HL-60/S4 treated with phorbol 12-myristate 13-acetate at 8.2 ng/mL for 4 days and 3 days (cell line): ENCODE results near the gene PRRC2A.

Experiments
- in situ Hi-C: fragments of 300-500 bp; cut with MboI; formaldehyde crosslinking; loops from 2 replicates; pipeline ENCODE4 v1.15.0; 2022; ENCODE audit warnings: low sequenced_read_pairs

PRRC2A gene

DNA sequence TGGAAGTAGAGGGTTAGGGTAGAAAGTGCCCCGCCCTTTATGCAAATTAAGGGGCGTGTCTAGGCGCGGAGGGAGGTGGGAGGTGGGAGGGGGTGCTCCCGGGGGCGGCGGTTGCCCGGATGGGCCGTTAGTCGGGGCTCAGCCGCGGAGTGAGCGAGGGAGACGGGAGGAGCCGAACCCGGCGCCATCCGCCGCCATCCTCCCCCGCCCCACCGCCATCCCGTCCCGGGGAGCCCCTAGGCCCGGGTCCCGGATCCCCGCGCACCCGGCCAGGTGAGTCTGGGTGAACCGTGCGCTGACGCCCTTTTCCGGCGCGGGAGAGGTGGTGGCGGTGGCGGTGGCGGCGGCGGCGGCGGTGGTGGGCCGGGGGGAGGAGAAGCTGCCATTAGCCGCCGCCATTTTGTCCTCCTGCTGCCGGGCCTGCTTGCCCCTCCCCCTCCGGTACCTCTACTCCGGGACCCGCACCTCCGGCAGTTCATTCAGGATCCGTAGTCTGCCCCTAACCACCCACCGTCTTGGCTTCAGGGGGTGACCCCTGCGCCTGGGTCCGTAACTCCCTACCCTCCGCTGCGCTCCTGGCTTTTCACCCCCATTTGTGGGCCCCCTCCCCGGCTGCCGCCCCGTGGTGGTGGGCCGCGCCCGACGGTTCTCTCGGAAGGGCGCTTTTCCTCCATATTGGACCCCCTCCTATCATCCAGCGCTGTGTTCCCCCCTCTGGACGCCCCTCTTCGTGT, at the start of gene PRRC2A:
Gene PRRC2A (plus strand): TSS at position 130 of the 734 bp plus-strand sequence. CDS start 2,075 bp downstream, outside the sequence.
- in situ Hi-C loops, result no loop called here

DNA sequence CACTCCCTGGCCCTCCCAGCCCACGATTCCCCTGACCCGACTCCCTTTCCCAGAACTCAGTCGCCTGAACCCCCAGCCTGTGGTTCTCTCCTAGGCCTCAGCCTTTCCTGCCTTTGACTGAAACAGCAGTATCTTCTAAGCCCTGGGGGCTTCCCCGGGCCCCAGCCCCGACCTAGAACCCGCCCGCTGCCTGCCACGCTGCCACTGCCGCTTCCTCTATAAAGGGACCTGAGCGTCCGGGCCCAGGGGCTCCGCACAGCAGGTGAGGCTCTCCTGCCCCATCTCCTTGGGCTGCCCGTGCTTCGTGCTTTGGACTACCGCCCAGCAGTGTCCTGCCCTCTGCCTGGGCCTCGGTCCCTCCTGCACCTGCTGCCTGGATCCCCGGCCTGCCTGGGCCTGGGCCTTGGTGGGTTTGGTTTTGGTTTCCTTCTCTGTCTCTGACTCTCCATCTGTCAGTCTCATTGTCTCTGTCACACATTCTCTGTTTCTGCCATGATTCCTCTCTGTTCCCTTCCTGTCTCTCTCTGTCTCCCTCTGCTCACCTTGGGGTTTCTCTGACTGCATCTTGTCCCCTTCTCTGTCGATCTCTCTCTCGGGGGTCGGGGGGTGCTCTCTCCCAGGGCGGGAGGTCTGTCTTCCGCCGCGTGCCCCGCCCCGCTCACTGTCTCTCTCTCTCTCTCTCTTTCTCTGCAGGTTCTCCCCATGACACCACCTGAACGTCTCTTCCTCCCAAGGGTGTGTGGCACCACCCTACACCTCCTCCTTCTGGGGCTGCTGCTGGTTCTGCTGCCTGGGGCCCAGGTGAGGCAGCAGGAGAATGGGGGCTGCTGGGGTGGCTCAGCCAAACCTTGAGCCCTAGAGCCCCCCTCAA, 48.2 kb upstream of the PRRC2A start, which contains the start of gene LTA:
Gene LTA (plus strand): TSS at position 249 of the 871 bp plus-strand sequence. CDS start 454 bp downstream, at position 703.
- in situ Hi-C loops, result no loop called here

DNA sequence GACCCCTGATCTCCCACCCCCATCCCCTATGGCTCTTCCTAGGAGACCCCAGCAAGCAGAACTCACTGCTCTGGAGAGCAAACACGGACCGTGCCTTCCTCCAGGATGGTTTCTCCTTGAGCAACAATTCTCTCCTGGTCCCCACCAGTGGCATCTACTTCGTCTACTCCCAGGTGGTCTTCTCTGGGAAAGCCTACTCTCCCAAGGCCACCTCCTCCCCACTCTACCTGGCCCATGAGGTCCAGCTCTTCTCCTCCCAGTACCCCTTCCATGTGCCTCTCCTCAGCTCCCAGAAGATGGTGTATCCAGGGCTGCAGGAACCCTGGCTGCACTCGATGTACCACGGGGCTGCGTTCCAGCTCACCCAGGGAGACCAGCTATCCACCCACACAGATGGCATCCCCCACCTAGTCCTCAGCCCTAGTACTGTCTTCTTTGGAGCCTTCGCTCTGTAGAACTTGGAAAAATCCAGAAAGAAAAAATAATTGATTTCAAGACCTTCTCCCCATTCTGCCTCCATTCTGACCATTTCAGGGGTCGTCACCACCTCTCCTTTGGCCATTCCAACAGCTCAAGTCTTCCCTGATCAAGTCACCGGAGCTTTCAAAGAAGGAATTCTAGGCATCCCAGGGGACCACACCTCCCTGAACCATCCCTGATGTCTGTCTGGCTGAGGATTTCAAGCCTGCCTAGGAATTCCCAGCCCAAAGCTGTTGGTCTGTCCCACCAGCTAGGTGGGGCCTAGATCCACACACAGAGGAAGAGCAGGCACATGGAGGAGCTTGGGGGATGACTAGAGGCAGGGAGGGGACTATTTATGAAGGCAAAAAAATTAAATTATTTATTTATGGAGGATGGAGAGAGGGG, 47.0 kb upstream of the PRRC2A start:
- in situ Hi-C loops, result no loop called here

DNA sequence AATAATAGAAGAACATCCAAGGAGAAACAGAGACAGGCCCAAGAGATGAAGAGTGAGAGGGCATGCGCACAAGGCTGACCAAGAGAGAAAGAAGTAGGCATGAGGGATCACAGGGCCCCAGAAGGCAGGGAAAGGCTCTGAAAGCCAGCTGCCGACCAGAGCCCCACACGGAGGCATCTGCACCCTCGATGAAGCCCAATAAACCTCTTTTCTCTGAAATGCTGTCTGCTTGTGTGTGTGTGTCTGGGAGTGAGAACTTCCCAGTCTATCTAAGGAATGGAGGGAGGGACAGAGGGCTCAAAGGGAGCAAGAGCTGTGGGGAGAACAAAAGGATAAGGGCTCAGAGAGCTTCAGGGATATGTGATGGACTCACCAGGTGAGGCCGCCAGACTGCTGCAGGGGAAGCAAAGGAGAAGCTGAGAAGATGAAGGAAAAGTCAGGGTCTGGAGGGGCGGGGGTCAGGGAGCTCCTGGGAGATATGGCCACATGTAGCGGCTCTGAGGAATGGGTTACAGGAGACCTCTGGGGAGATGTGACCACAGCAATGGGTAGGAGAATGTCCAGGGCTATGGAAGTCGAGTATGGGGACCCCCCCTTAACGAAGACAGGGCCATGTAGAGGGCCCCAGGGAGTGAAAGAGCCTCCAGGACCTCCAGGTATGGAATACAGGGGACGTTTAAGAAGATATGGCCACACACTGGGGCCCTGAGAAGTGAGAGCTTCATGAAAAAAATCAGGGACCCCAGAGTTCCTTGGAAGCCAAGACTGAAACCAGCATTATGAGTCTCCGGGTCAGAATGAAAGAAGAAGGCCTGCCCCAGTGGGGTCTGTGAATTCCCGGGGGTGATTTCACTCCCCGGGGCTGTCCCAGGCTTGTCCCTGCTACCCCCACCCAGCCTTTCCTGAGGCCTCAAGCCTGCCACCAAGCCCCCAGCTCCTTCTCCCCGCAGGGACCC, 46.1 kb upstream of the PRRC2A start:
- in situ Hi-C loops, result no loop called here

DNA sequence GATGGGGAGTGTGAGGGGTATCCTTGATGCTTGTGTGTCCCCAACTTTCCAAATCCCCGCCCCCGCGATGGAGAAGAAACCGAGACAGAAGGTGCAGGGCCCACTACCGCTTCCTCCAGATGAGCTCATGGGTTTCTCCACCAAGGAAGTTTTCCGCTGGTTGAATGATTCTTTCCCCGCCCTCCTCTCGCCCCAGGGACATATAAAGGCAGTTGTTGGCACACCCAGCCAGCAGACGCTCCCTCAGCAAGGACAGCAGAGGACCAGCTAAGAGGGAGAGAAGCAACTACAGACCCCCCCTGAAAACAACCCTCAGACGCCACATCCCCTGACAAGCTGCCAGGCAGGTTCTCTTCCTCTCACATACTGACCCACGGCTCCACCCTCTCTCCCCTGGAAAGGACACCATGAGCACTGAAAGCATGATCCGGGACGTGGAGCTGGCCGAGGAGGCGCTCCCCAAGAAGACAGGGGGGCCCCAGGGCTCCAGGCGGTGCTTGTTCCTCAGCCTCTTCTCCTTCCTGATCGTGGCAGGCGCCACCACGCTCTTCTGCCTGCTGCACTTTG, 45.1 kb upstream of the PRRC2A start, which contains the start of gene TNF:
Gene TNF (plus strand): TSS at position 231 of the 567 bp plus-strand sequence. CDS start 177 bp downstream, at position 408.
- in situ Hi-C loops, result no loop called here

DNA sequence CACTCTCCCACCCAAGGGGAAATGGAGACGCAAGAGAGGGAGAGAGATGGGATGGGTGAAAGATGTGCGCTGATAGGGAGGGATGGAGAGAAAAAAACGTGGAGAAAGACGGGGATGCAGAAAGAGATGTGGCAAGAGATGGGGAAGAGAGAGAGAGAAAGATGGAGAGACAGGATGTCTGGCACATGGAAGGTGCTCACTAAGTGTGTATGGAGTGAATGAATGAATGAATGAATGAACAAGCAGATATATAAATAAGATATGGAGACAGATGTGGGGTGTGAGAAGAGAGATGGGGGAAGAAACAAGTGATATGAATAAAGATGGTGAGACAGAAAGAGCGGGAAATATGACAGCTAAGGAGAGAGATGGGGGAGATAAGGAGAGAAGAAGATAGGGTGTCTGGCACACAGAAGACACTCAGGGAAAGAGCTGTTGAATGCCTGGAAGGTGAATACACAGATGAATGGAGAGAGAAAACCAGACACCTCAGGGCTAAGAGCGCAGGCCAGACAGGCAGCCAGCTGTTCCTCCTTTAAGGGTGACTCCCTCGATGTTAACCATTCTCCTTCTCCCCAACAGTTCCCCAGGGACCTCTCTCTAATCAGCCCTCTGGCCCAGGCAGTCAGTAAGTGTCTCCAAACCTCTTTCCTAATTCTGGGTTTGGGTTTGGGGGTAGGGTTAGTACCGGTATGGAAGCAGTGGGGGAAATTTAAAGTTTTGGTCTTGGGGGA, 44.4 kb upstream of the PRRC2A start:
- in situ Hi-C loops, result no loop called here

DNA sequence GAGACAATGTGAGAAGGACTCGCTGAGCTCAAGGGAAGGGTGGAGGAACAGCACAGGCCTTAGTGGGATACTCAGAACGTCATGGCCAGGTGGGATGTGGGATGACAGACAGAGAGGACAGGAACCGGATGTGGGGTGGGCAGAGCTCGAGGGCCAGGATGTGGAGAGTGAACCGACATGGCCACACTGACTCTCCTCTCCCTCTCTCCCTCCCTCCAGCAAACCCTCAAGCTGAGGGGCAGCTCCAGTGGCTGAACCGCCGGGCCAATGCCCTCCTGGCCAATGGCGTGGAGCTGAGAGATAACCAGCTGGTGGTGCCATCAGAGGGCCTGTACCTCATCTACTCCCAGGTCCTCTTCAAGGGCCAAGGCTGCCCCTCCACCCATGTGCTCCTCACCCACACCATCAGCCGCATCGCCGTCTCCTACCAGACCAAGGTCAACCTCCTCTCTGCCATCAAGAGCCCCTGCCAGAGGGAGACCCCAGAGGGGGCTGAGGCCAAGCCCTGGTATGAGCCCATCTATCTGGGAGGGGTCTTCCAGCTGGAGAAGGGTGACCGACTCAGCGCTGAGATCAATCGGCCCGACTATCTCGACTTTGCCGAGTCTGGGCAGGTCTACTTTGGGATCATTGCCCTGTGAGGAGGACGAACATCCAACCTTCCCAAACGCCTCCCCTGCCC, 43.5 kb upstream of the PRRC2A start:
- in situ Hi-C loops, result no loop called here

DNA sequence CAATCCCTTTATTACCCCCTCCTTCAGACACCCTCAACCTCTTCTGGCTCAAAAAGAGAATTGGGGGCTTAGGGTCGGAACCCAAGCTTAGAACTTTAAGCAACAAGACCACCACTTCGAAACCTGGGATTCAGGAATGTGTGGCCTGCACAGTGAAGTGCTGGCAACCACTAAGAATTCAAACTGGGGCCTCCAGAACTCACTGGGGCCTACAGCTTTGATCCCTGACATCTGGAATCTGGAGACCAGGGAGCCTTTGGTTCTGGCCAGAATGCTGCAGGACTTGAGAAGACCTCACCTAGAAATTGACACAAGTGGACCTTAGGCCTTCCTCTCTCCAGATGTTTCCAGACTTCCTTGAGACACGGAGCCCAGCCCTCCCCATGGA, 42.9 kb upstream of the PRRC2A start:
- in situ Hi-C loops, result no loop called here

DNA sequence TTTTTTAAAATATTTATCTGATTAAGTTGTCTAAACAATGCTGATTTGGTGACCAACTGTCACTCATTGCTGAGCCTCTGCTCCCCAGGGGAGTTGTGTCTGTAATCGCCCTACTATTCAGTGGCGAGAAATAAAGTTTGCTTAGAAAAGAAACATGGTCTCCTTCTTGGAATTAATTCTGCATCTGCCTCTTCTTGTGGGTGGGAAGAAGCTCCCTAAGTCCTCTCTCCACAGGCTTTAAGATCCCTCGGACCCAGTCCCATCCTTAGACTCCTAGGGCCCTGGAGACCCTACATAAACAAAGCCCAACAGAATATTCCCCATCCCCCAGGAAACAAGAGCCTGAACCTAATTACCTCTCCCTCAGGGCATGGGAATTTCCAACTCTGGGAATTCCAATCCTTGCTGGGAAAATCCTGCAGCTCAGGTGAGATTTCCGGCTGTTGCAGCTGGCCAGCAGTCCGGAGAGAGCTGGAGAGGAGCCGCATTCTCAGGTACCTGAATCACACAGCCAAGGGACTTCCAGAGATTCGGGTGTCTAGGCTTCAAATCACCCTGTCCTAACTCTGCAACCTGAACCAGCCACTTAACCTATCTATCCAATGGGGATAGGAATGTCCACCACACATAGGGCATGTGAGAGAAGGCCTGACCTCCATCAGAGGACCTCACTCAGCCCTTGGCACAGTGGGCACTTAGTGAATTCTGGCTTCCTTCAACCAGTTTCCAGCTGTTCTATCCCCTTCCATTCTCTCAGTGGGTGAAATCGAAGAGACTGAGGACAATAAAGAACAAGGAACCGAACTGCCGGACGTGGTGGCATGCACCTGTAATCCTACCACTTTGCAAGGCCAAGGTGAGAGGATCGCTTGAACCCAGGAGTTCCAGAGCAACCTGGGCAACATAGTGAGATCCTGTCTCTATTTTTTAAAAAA, 42.1 kb upstream of the PRRC2A start:
- in situ Hi-C loops, result no loop called here

DNA sequence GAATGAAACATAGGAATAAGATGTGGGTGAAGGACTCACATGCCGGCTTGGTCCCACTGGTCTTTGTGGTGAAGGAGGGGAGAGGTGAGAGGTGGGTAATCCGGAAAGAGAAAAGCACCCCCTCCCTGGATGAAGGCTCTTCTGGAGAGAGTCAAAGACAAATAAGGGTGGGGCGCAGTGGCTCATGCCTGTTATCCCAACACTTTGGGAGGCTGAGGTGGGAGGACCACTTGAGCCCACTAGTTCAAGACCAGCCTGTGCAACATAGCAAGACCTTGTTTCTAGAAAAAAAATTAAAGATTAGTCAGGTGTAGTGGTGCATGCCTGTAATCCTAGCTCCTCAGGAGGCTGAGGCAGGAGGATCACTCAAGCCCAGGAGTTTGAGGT, 41.4 kb upstream of the PRRC2A start:
- in situ Hi-C loops, result no loop called here

DNA sequence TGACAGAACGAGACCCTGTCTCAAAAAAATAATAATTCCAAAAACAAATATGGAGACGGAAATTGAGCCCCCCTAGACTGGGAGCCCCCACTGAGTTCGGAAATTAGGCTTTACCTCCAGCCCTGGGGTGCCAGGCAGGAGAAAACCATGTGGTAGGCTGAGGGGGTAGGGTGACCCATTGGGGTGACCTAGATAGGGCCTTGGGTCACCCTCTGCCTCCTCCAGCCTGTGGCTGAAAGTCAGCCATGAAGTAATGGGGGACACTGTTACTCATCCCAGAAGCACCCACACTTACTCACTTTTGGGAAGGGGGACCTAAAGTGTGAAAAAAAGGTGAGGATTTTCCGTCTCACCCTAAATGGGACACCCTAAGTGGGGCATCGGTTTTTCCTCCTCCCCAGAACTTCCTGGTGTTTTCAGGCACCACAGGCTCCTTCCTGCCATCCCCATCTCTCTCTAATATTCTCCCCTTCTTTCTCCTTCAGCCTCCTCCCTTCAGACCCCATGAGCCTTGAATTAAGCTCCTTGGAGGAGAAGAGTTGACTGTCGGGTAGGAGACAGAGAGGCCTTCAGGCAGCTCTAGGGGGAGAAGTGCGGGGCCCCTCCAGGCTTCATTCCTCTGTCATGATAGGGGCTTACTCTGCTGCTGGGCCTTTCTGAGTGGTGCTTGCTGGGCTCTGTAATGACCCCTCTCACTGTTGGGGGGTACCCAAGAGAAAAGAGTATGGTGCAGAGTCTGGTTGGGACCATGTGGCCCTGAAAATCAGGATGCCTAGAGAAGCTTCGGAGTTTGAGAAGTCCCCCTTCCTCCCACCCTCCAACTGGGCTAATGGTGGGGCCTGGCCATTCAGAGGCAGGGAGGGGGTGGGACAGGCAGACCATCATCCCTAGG, 40.7 kb upstream of the PRRC2A start:
- in situ Hi-C loops, result no loop called here

DNA sequence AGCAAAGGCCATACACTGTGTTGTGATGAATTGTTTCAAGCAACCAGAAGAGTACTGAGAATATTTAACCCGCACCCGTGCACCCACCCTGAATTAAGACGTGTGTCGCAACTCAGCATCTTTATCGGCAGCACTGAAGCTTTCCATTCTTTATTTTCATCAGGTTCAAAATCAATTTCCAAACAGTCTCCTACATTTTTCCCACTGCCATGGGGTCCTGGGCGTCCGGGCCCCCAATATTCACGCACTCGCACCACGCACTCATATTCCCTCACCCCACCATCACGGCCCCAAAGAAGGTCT, 40.1 kb upstream of the PRRC2A start:
- in situ Hi-C loops, result no loop called here

DNA sequence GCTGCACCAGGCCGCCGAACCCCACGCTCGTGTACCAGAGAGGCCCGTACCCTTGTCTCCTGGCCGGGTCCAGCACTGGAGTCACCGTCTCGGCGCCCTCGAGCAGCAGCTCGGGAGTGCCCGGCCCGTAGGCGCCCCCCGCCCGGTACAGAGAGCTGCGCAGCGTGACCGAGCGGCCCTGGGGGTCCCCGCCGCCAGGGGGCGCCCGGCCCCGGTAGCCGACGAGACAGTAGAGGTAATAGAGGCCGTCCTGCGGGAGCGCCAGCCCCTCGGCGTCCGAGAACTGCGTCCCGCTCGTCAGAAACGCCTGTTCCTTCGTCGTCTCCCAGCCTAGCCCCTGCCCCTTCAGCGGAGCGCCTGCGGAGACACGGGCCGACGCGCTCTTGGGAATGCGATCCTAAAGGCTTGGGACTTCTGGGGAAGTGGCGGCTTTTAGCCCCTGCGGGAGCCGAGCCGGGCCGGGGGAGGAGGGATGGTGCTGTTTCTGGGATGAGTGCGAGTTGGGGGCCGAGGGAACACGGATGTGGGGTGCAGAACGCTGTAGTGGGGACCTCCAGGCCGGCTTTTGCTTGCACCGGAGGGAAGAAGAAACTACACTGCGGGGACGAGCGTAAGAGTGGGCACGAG, 39.6 kb upstream of the PRRC2A start:
- in situ Hi-C loops, result no loop called here

DNA sequence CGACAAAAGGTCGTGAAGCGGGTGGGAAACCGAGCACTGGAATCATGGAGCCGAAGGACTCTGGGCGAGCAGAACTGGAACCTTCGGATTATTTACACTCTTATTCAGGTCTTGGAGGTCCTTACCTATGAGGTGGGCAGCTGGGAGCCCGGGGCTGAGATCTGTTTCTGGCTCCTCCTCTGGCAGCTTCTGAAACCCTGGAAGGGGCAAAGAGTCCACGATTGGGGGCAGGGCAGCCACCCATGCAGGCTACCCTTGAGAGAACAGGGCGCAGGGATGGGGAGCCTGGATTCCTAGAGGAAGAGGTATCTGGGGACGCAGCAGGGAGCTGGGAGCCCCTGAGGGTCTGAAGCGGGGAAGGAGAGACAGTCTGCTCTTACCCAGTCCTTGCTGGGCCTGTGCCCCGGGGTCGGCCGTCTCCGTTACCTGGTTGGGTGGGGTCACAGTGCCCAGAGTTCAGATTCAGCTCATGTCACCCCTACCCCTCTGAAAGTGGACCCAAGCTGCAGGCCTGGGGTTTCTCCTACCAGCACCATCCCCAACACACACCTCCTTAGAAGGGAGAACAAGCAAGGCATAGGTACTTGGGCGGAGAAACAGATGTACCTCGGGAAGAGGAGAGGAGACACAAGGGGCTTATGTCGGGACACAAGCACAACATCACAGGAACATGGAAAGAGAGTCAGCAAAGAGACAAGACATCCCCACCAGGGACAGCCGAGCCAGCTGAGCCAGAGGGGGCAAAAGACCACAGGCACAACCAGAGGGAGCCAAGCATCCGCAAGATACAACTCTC, 38.9 kb upstream of the PRRC2A start:
- in situ Hi-C loops, result no loop called here

DNA sequence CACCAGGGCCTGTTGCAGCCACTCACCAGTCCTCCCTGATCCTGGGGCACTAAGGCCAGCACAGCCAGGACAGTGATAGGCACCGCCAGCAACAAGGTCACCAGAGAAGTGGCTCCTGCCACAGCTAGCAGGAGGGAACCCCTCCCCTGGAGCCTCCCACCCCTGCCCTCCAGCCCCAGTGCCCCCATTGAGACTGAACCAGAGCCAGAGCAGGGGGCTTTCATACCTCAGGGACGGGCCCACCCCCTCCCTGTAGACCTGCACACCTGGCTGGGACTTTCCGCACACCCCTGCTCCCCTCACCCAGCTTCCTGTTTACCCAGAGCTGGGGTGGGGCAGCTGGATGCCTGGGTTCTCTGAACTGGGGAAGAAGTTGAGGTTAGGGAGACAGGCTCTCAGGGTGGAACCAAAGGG, 38.3 kb upstream of the PRRC2A start, which contains the start of gene LTB:
Gene LTB (minus strand): TSS at position 195 of the 414 bp plus-strand sequence. CDS start 7 bp downstream, at position 188.
- in situ Hi-C loops, result no loop called here
